Peyer's patch (tissue), 4 donors: ENCODE data around the gene SLC23A2. TPM values are rescaled to one million over a fixed set of nuclear protein-coding genes. Genes with fewer than 3 reads are reported as not detected.
"Not testable (repeated sequence)": the region's sequence is repeated elsewhere in the genome, so short reads cannot be mapped to it uniquely, and the experiment has no call there.

Experiments used
- DNase-seq, 3 donors: peaks; one replicate each; pipeline ENCODE4 v3.0.0-alpha.2; 2017 to 2019
- H3K27ac ChIP-seq, 4 donors: fragments of 200-600 bp; sonication (generic); one replicate each; pipeline ENCODE4 v1.5.1; 2016 to 2019
- H3K27me3 ChIP-seq, 2 donors: fragments of 200-600 bp; sonication (generic); one replicate each; pipeline ENCODE4 v1.5.1; 2019
- H3K36me3 ChIP-seq, 3 donors: fragments of 200-600 bp; sonication (generic); one replicate each; pipeline ENCODE4 v1.5.1; 2016 to 2019
- H3K4me1 ChIP-seq, 4 donors: fragments of 200-600 bp; sonication (generic); one replicate each; pipeline ENCODE4 v1.5.1; 2016 to 2019
- H3K4me3 ChIP-seq, 4 donors: fragments of 200-600 bp; sonication (generic); 1 replicate in 3 of 4; 2 replicates in 1 of 4; pipeline ENCODE4 v1.5.1; 2016 to 2019; ENCODE audit warnings: mild to moderate bottlenecking in 1 of 4
- H3K9me3 ChIP-seq, 4 donors: fragments of 200-600 bp; sonication (generic); one replicate each; pipeline ENCODE4 v1.5.1; 2016 to 2019; ENCODE audit warnings: mild to moderate bottlenecking in 1 of 4
- POLR2A ChIP-seq, 2 donors: fragments of 450-650 bp; IDR thresholded peaks; one replicate each; pipeline ENCODE4 v1.5.1; 2017; ENCODE audit warnings: antibody characterized with exemption in 2 of 2, mild to moderate bottlenecking in 2 of 2, moderate library complexity in 2 of 2
- total RNA-seq, 4 donors: library from RNA; depleted of rRNA; stranded (reverse); fragments of >200 nt; gene quantifications; one replicate each; pipeline ENCODE4 v1.1.0, GENCODE V29; 2016
- TF ChIP-seq, protein P1 (sequence below), 6 experiments: fragments of 450-650 bp in 4 of 6; fragments of 200-600 bp in 2 of 6; sonication (generic) in 1 of 6; IDR thresholded peaks; one replicate each; pipeline ENCODE4 v1.5.1; 2017 to 2019; ENCODE audit warnings: antibody characterized with exemption in 6 of 6, mild to moderate bottlenecking in 3 of 6, moderate library complexity in 1 of 6

SLC23A2 gene
- total RNA-seq, 4 donors from 2014 or later: 4.2 to 18.2 (median 11.0) TPM

DNA sequence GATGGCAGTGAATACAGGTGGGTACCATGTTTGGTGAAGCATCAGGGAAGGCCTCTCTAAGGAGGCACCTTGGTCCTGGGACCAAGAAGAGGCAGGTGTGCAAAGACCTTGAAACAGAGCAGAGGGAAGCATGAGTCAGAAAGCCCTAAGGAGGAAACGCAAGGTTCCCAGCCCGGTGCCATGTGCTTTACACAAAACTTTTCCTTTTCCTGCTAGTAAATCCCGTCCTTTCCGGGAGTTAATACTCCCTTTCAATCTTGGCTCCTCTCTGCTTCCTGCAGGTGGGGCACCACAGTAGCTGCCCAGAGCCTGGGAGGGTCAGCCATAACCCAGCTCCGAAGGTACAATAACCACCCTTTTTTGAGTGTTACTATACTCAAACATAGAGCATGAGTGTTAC, 19.4 kb upstream of the SLC23A2 start:
- no peaks in the 10 kb centered on the region for H3K27me3 ChIP-seq
- TF ChIP-seq, protein P1, sequence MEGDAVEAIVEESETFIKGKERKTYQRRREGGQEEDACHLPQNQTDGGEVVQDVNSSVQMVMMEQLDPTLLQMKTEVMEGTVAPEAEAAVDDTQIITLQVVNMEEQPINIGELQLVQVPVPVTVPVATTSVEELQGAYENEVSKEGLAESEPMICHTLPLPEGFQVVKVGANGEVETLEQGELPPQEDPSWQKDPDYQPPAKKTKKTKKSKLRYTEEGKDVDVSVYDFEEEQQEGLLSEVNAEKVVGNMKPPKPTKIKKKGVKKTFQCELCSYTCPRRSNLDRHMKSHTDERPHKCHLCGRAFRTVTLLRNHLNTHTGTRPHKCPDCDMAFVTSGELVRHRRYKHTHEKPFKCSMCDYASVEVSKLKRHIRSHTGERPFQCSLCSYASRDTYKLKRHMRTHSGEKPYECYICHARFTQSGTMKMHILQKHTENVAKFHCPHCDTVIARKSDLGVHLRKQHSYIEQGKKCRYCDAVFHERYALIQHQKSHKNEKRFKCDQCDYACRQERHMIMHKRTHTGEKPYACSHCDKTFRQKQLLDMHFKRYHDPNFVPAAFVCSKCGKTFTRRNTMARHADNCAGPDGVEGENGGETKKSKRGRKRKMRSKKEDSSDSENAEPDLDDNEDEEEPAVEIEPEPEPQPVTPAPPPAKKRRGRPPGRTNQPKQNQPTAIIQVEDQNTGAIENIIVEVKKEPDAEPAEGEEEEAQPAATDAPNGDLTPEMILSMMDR (IDR thresholded peaks at IDR 0.05): no peak
- no peak for TF ChIP-seq POLR2A (IDR thresholded peaks at IDR 0.05)
- H3K4me1 ChIP-seq: no peaks in the 10 kb centered on the region
- no peak overlapping the region for H3K27ac ChIP-seq
- DNase-seq: no peak
- H3K4me3 ChIP-seq: no peak overlapping the region
- no peaks in the 10 kb centered on the region for H3K9me3 ChIP-seq
- no peaks in the 10 kb centered on the region for H3K36me3 ChIP-seq

DNA sequence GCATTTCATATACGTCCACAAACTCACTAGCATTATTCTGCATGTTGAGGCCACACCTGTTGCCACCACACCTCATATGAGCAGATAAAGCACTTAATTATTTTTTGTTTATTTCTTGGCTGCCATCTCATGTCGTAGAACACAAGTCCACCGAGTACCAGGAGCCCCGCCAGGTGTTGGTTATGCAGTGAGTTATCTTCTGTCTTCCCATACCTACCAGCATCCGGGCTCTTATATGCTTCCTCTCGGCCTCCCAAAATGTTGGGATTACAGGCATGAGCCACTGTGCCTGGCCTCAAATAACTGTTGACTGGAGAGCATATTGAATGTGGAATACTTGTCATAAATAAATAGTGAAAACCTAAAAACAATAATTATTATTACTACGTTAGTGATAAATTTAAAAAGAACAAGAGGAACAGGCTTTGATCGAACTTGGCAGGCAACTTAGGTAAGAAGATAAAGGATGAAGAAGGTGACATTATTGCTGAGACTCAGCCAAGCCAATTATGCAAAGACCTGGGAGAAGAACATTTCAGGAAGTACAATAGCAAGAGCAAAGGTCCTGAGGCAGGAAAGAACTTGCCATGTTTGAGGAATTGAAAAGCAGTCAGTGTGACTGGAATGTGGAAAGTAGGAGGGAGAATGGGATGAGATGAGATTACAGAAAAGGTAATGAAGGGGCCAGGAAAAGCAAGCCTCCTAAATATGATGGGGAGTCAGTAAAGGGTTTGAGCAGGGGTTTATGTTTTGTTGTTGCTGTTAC, 12.6 kb upstream of the SLC23A2 start:
- Histone ChIP-seq H3K9me3 (no peaks in the 10 kb centered on the region), H3K27me3 (no peaks in the 10 kb centered on the region)
- no peak for TF ChIP-seq POLR2A (IDR thresholded peaks at IDR 0.05)
- TF ChIP-seq, protein P1 (IDR thresholded peaks at IDR 0.05): no peak

DNA sequence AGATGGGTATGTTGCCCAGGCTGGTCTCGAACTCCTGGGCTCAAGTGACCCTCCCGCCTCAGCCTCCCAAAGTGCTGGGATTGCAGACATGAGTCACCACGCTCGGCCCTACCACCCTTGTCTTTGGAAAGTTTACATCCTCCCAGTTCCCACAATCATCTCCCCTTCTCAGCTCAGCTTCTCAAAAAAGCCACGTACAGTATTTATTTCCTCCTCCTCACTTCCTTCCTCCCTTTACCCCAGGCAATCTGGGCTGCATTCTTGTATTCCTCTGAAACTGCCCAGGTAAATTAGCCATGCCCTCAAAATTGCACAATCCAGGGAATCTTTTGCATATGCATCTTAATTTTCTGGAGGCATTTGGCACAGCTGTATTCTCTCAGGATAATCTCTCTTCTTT, 7.4 kb upstream of the SLC23A2 start:
- no peak for DNase-seq
- Histone ChIP-seq H3K27me3 (no peaks in the 10 kb centered on the region), H3K9me3 (no peaks in the 10 kb centered on the region), H3K4me3 (no peak overlapping the region), H3K36me3 (no peaks in the 10 kb centered on the region), H3K4me1 (no peaks in the 10 kb centered on the region), H3K27ac (no peak overlapping the region)
- TF ChIP-seq POLR2A (IDR thresholded peaks at IDR 0.05): no peak
- TF ChIP-seq, protein P1 (IDR thresholded peaks at IDR 0.05): no peak

More for the DNA sequence above, 12.6 kb upstream of the SLC23A2 start:
- no peak overlapping the region for H3K27ac ChIP-seq
- no peak overlapping the region for H3K4me3 ChIP-seq
- DNase-seq: no peak
- H3K4me1 ChIP-seq: no peaks in the 10 kb centered on the region
- H3K36me3 ChIP-seq: no peaks in the 10 kb centered on the region

DNA sequence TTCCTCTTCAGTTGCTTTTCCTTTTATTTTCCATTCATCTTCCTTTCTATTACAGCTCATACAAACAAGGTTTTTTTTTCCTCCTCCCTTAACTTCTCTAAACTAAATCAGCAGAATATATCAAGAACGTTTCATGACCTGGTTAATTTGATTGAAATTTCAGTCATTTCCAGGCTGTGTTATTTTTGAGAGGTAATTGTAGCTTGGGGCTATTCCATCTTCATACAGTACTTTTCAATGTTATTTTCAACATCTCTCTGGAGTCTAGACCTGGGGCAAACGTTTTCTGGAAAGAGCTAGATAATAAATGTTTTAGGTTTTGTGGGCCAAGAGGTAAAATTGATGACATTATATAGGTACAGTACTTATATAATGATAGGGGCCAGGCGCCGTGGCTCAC, 4.0 kb upstream of the SLC23A2 start:
- TF ChIP-seq, protein P1 (IDR thresholded peaks at IDR 0.05): no peak
- TF ChIP-seq POLR2A (IDR thresholded peaks at IDR 0.05): no peak
- no peak overlapping the region for H3K27ac ChIP-seq
- no peak for DNase-seq

DNA sequence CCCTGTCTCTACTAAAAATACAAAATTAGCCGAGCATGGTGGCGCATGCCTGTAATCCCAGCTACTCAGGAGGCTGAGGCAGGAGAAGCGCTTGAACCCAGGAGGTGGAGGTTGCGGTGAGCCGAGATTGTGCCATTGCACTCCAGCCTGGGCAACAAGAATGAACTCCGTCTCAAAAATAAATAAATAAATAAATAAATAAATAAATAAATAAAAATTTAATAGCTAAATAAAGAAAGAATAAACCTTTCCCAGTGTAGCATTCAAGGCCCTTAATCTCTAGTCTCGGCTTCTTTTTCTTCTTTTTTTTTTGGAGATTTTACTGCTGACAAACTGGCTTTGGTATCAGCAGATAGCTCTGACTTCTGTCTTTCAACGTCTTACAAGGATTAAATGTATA, 3.5 kb upstream of the SLC23A2 start:
- not testable (repeated sequence) for H3K9me3 ChIP-seq, H3K27ac ChIP-seq, H3K36me3 ChIP-seq, H3K4me3 ChIP-seq, H3K27me3 ChIP-seq, DNase-seq
- H3K4me1 ChIP-seq: peaks cover 0 to 11% (median 5%) of the 10 kb centered on the region in 4 donors

More for the DNA sequence above, 4.0 kb upstream of the SLC23A2 start:
- Histone ChIP-seq H3K9me3 (no peaks in the 10 kb centered on the region), H3K4me3 (no peak overlapping the region), H3K27me3 (no peaks in the 10 kb centered on the region), H3K36me3 (no peaks in the 10 kb centered on the region), H3K4me1 (peaks cover 0 to 6% (median under 1%) of the 10 kb centered on the region in 4 donors)

DNA sequence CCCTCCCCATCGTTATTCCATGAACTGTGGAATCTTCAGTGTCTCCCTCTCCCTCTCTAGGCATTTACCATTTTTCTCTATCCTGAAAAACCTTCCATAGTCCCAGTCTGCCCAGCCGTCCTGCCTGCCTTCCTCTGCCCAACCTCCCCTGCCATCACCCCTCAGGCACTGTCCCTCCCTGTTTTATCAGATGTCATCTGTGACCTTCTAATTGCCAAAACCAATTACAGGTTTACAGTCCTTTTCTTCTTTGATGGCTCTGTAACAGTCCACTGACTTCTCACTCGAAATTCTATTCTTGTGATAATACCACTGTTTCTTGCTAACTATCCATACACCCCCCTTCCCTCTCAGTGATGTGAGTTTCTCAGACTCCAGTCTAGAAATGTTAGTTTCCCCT, 2.3 kb upstream of the SLC23A2 start:
- H3K9me3 ChIP-seq: no peaks in the 10 kb centered on the region
- DNase-seq: no peak
- H3K4me3 ChIP-seq: no peak overlapping the region
- H3K27ac ChIP-seq: no peak overlapping the region
- no peaks in the 10 kb centered on the region for H3K27me3 ChIP-seq
- TF ChIP-seq POLR2A (IDR thresholded peaks at IDR 0.05): no peak
- TF ChIP-seq, protein P1 (IDR thresholded peaks at IDR 0.05): no peak
- no peaks in the 10 kb centered on the region for H3K36me3 ChIP-seq
- peaks cover 0 to 18% (median 9%) of the 10 kb centered on the region in 4 donors for H3K4me1 ChIP-seq
